Stimulated activated CD8-positive, alpha-beta memory T cell treated with anti-CD3 and anti-CD28 coated beads, Interleukin-12 subunit alpha, Interleukin-12 subunit beta, amount 100 ng/mL, for 1 hour (primary cell): Measurements from ENCODE around the gene AJAP1.

Experiments used
- DNase-seq: peaks from one replicate; pipeline ENCODE4 v3.0.0-alpha.2; 2020; ENCODE audit warnings: low read depth

AJAP1 gene

GRCh38 chr1:4630561-4630960, 23.8 kb upstream of the AJAP1 start:
- DNase-seq = no peak

- no peak for DNase-seq
Measured at GRCh38 chr1:4631321-4631720, 23.1 kb upstream of the AJAP1 start.

- DNase-seq = no peak
Measured at GRCh38 chr1:4633346-4633745, 21.1 kb upstream of the AJAP1 start.

GRCh38 chr1:4634156-4634792, 20.1 kb upstream of the AJAP1 start:
- no peak for DNase-seq

GRCh38 chr1:4634793-4635406, 19.5 kb upstream of the AJAP1 start:
- no peak for DNase-seq

GRCh38 chr1:4636186-4636585, 18.2 kb upstream of the AJAP1 start:
- DNase-seq = no peak

- no peak for DNase-seq
Measured at GRCh38 chr1:4636644-4637380, 17.6 kb upstream of the AJAP1 start.

- no peak for DNase-seq
Measured at GRCh38 chr1:4637616-4638344, 16.6 kb upstream of the AJAP1 start.

- DNase-seq = no peak
Measured at GRCh38 chr1:4638345-4638729, 16.1 kb upstream of the AJAP1 start.

GRCh38 chr1:4640931-4641330, 13.5 kb upstream of the AJAP1 start:
- no peak for DNase-seq

- DNase-seq = no peak
Measured at GRCh38 chr1:4647391-4647790, 7.0 kb upstream of the AJAP1 start.

GRCh38 chr1:4648657-4649056, 5.8 kb upstream of the AJAP1 start:
- no peak for DNase-seq

GRCh38 chr1:4650481-4650880, 3.9 kb upstream of the AJAP1 start:
- DNase-seq = no peak

- no peak for DNase-seq
Measured at GRCh38 chr1:4650981-4651380, 3.4 kb upstream of the AJAP1 start.

- peak; percentile 36 for DNase-seq
Measured at GRCh38 chr1:4652631-4653327, 1.6 kb upstream of the AJAP1 start.

- no peak for DNase-seq
Measured at GRCh38 chr1:4653328-4653660, 1.1 kb upstream of the AJAP1 start.

- DNase-seq = no peak
Measured at GRCh38 chr1:4654764-4655673, 610 bp downstream of the AJAP1 start.

GRCh38 chr1:4655674-4656532, 1.5 kb downstream of the AJAP1 start:
- DNase-seq = no peak

- DNase-seq = no peak
Measured at GRCh38 chr1:4656533-4657140, 2.2 kb downstream of the AJAP1 start.

- DNase-seq = no peak
Measured at GRCh38 chr1:4657244-4657789, 2.9 kb downstream of the AJAP1 start.
